ENCODE data around the gene SRD5A3. TPM values are rescaled to one million over a fixed set of nuclear protein-coding genes. Genes with fewer than 3 reads are reported as not detected.

SRD5A3 gene
- total RNA-seq, 2 donors from 2014 or later = 0.77 to 20.4 TPM

GRCh38 chr4:55409468-55410171 lies 63.6 kb downstream of the SRD5A3 start:
- H3K27ac Mint-ChIP-seq = peak overlapping the region in 1 of 2 donors; percentile 38
- no peak for DNase-seq (ENCODE audit: low spot score in 2 of 2)
- no peak for ATAC-seq
- H3K36me3 Mint-ChIP-seq = peaks cover 17 to 22% of the 10 kb centered on the region in 2 donors
- H3K9me3 Mint-ChIP-seq = no peaks in the 10 kb centered on the region

GRCh38 chr4:55410431-55410830 lies 64.4 kb downstream of the SRD5A3 start:
- DNase-seq (ENCODE audit: low spot score in 2 of 2) (no peak), ATAC-seq (no peak)
- Mint-ChIP-seq H3K27ac (peak overlapping the region in 1 of 2 donors; percentile 38), H3K36me3 (peaks cover 12 to 14% of the 10 kb centered on the region in 2 donors), H3K9me3 (no peaks in the 10 kb centered on the region)

- DNase-seq (ENCODE audit: low spot score in 2 of 2) (no peak), ATAC-seq (no peak)
- Mint-ChIP-seq H3K36me3 (peaks cover 4 to 7% of the 10 kb centered on the region in 2 donors), H3K9me3 (no peaks in the 10 kb centered on the region), H3K27ac (no peak overlapping the region)
Measured at GRCh38 chr4:55411621-55412020, 65.6 kb downstream of the SRD5A3 start.

GRCh38 chr4:55416176-55416575 lies 70.1 kb downstream of the SRD5A3 start:
- DNase-seq (ENCODE audit: low spot score in 2 of 2) (no peak), ATAC-seq (no peak)
- H3K36me3 Mint-ChIP-seq = peaks cover 8 to 16% of the 10 kb centered on the region in 2 donors
- no peak overlapping the region for H3K27ac Mint-ChIP-seq
- no peaks in the 10 kb centered on the region for H3K9me3 Mint-ChIP-seq

Other genes starting within 250 kb of the SRD5A3 start
- gene KDR, start 220.6 kb upstream of the SRD5A3 start, total RNA-seq = not detected
- gene TMEM165, start 49.7 kb downstream of the SRD5A3 start, total RNA-seq = 10 to 100 TPM; 64.5 to 71.3 TPM
- 10 to 100 TPM in 1 of 2 donors, 1 to 10 TPM in 1; 8.4 to 13.6 TPM for gene CLOCK, start 200.7 kb downstream of the SRD5A3 start, total RNA-seq
- gene PDCL2, start 246.0 kb downstream of the SRD5A3 start, total RNA-seq = not detected

Measured in activated naive CD4-positive, alpha-beta T cell treated with anti-CD3 and anti-CD28 coated beads, Interleukin-2, amount 50 U/mL, for 72 hours (primary cell).